Trophoblast cell (in vitro differentiated cells and primary cell): ENCODE measurements around the gene DMXL2.
A peak's percentile ranks its signal among the peaks of the same experiment; 100 is the strongest.

Experiments
- DNase-seq, 2 donors: peaks; one replicate each; pipeline ENCODE4 v3.0.0-alpha.2; 2016
- H2AFZ ChIP-seq: 2 replicates; pipeline ENCODE4 v1.6.1; 2013; ENCODE audit warnings: low read length, moderate library complexity, mild to moderate bottlenecking; ENCODE audit not compliant: insufficient read depth, poor library complexity
- H2AK5ac ChIP-seq: 2 replicates; pipeline ENCODE4 v1.6.1; 2013; ENCODE audit warnings: mild to moderate bottlenecking, low read length
- H2BK120ac ChIP-seq: 2 replicates; pipeline ENCODE4 v1.6.1; 2013; ENCODE audit warnings: low read length, mild to moderate bottlenecking, moderate library complexity; ENCODE audit not compliant: insufficient read depth, poor library complexity
- H2BK12ac ChIP-seq: 2 replicates; pipeline ENCODE4 v1.6.1; 2013; ENCODE audit warnings: mild to moderate bottlenecking, low read length, moderate library complexity
- H2BK5ac ChIP-seq: 2 replicates; pipeline ENCODE4 v1.6.1; 2013; ENCODE audit warnings: low read length, low read depth, moderate library complexity, mild to moderate bottlenecking; ENCODE audit not compliant: poor library complexity
- H3K14ac ChIP-seq: 2 replicates; pipeline ENCODE4 v1.6.1; 2013; ENCODE audit warnings: mild to moderate bottlenecking, low read length
- H3K18ac ChIP-seq: 2 replicates; pipeline ENCODE4 v1.6.1; 2013; ENCODE audit warnings: mild to moderate bottlenecking, low read length
- H3K23ac ChIP-seq: 2 replicates; pipeline ENCODE4 v1.6.1; 2013; ENCODE audit warnings: low read length
- H3K27ac ChIP-seq: 2 replicates; pipeline ENCODE4 v1.5.1; 2013; ENCODE audit warnings: low read depth, mild to moderate bottlenecking, inconsistent platforms, low read length, moderate library complexity
- H3K27me3 ChIP-seq: 2 replicates; pipeline ENCODE4 v1.6.1; 2013; ENCODE audit warnings: inconsistent platforms, mild to moderate bottlenecking, low read length, moderate library complexity; ENCODE audit not compliant: insufficient read depth
- H3K36me3 ChIP-seq, 2 experiments: 1 replicate in 1 of 2; 2 replicates in 1 of 2; pipeline ENCODE4 v1.6.1; 2013; ENCODE audit warnings: low read length in 2 of 2, mild to moderate bottlenecking in 2 of 2, moderate library complexity in 1 of 2; ENCODE audit not compliant: insufficient read depth in 2 of 2, control insufficient read depth in 1 of 2
- H3K4ac ChIP-seq: 2 replicates; pipeline ENCODE4 v1.6.1; 2013; ENCODE audit warnings: low read depth, mild to moderate bottlenecking, low read length, moderate library complexity
- H3K4me1 ChIP-seq, 2 experiments: 1 replicate in 1 of 2; 2 replicates in 1 of 2; pipeline ENCODE4 v1.6.1; 2013; ENCODE audit warnings: low read length in 2 of 2, mild to moderate bottlenecking in 2 of 2, moderate library complexity in 1 of 2; ENCODE audit not compliant: insufficient read depth in 2 of 2, control insufficient read depth in 1 of 2
- H3K4me2 ChIP-seq: 2 replicates; pipeline ENCODE4 v1.6.1; 2013; ENCODE audit warnings: inconsistent platforms, mild to moderate bottlenecking, low read length, moderate library complexity
- H3K4me3 ChIP-seq: 2 replicates; pipeline ENCODE4 v1.5.1; 2013; ENCODE audit warnings: mild to moderate bottlenecking, low read depth, low read length, inconsistent platforms
- H3K79me1 ChIP-seq: one replicate; pipeline ENCODE4 v1.6.1; 2013; ENCODE audit warnings: low read length
- H3K79me2 ChIP-seq: 2 replicates; pipeline ENCODE4 v1.6.1; 2013; ENCODE audit warnings: low read length, mild to moderate bottlenecking; ENCODE audit not compliant: control insufficient read depth, insufficient read depth, poor library complexity
- H3K9ac ChIP-seq: 2 replicates; pipeline ENCODE4 v1.6.1; 2013; ENCODE audit warnings: mild to moderate bottlenecking, low read length
- H3K9me3 ChIP-seq: 2 replicates; pipeline ENCODE4 v1.6.1; 2013; ENCODE audit warnings: low read depth, mild to moderate bottlenecking, control low read depth, inconsistent platforms, low read length; ENCODE audit not compliant: insufficient read depth
- H4K12ac ChIP-seq: 2 replicates; pipeline ENCODE4 v1.6.1; 2013; ENCODE audit warnings: low read depth, mild to moderate bottlenecking, low read length, moderate library complexity
- H4K8ac ChIP-seq: 2 replicates; pipeline ENCODE4 v1.6.1; 2013; ENCODE audit warnings: low read depth, mild to moderate bottlenecking, low read length, moderate library complexity
- H4K91ac ChIP-seq: one replicate; pipeline ENCODE4 v1.6.1; 2013; ENCODE audit warnings: low read depth, mild to moderate bottlenecking, low read length, moderate library complexity
- WGBS: extraction: QIAGEN DNeasy Blood & Tissue Kit; methylation state at CpG from one replicate; pipeline ENCODE4 v1.1.7; 2013; ENCODE audit warnings: missing lambda C conversion rate; ENCODE audit not compliant: insufficient read length, insufficient coverage; ENCODE audit errors: extremely low coverage; 5-methylcytosine and 5-hydroxymethylcytosine counted together

Gene DMXL2

DNA sequence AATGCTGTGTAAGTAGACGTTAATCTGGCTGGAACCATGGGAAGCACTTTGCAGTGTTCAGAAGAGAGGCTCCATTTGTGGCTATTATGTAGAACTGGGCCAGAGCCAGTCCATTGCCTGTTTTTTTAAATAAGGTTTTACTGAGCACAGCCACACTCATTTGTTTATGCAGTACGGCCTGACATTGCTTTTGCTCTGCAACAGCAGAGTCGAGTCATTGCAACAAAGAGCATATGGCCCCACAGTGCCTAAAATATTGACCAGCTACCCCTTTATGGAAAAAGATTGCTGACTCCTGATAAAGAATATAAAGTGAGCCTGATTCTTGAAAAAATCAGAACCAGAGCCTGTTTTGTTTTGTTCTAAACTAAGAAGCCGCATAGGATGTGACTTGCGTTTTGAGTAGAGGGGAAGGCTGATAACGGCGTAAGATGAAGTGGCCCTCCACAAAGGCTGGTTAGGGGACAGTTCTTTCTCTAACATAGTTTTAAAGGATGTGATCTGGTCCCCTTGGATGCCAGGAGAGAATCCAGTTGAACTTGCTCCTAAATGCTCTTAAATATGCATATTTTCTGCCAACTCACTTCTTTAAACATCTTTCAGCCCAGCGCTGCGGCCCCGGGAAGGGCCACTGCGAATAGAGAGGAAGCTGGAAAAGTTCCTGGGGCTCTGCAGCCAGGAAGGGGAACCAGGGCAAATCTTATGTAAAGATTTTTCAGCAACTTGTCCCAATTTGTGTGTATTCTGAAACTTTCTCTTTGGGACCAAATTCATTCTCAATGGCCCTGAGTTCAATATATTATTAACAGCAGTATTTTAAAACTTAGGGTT, 216.7 kb downstream of the DMXL2 start:
- no peaks in the 10 kb centered on the region for H3K27me3 ChIP-seq
- no peak overlapping the region for H2AK5ac ChIP-seq
- no peak for DNase-seq
- H2BK5ac ChIP-seq = no peak overlapping the region
- no peak overlapping the region for H3K14ac ChIP-seq
- H4K91ac ChIP-seq = no peak overlapping the region
- H4K12ac ChIP-seq = no peak overlapping the region
- H3K27ac ChIP-seq = no peak overlapping the region
- no peaks in the 10 kb centered on the region for H3K4me1 ChIP-seq
- H3K79me1 ChIP-seq = no peaks in the 10 kb centered on the region
- no peak overlapping the region for H3K9ac ChIP-seq
- no peaks in the 10 kb centered on the region for H3K9me3 ChIP-seq
- H3K79me2 ChIP-seq = no peaks in the 10 kb centered on the region
- H4K8ac ChIP-seq = no peak overlapping the region
- no peak overlapping the region for H3K18ac ChIP-seq
- H2AFZ ChIP-seq = no peak overlapping the region
- H3K4me2 ChIP-seq = no peak overlapping the region
- WGBS = no CpG with 5 or more reads among the region's 11 CpGs
- H3K36me3 ChIP-seq = no peaks in the 10 kb centered on the region
- H2BK12ac ChIP-seq = no peak overlapping the region
- no peak overlapping the region for H3K4me3 ChIP-seq
- H3K23ac ChIP-seq = no peak overlapping the region
- no peak overlapping the region for H3K4ac ChIP-seq
- H2BK120ac ChIP-seq = no peak overlapping the region

GRCh38 chr15:51403946-51404695, 218.4 kb downstream of the DMXL2 start:
- Histone ChIP-seq H4K91ac (no peak overlapping the region), H3K27me3 (no peaks in the 10 kb centered on the region), H2AK5ac (no peak overlapping the region), H3K14ac (no peak overlapping the region), H3K18ac (no peak overlapping the region), H4K8ac (no peak overlapping the region), H2AFZ (no peak overlapping the region), H3K4me3 (no peak overlapping the region), H4K12ac (no peak overlapping the region), H3K79me2 (no peaks in the 10 kb centered on the region), H2BK120ac (no peak overlapping the region), H2BK12ac (no peak overlapping the region), H2BK5ac (no peak overlapping the region), H3K4me2 (no peak overlapping the region), H3K27ac (no peak overlapping the region), H3K4me1 (no peaks in the 10 kb centered on the region), H3K9me3 (no peaks in the 10 kb centered on the region), H3K36me3 (peaks cover 0 to 2% of the 10 kb centered on the region in 2 experiments), H3K4ac (no peak overlapping the region), H3K9ac (no peak overlapping the region), H3K79me1 (no peaks in the 10 kb centered on the region), H3K23ac (no peak overlapping the region)
- no peak for DNase-seq
- no CpG with 5 or more reads among the region's 9 CpGs for WGBS

- Histone ChIP-seq H2BK12ac (no peak overlapping the region), H3K18ac (no peak overlapping the region), H2BK5ac (no peak overlapping the region), H4K8ac (no peak overlapping the region), H3K4me2 (no peak overlapping the region), H3K79me2 (no peaks in the 10 kb centered on the region), H3K79me1 (no peaks in the 10 kb centered on the region), H2AFZ (no peak overlapping the region), H4K12ac (no peak overlapping the region), H3K14ac (no peak overlapping the region), H3K23ac (no peak overlapping the region), H4K91ac (no peak overlapping the region), H2BK120ac (no peak overlapping the region), H3K4ac (no peak overlapping the region), H3K27ac (no peak overlapping the region), H3K27me3 (no peaks in the 10 kb centered on the region), H3K36me3 (peaks cover 0 to 2% of the 10 kb centered on the region in 2 experiments), H3K9me3 (no peaks in the 10 kb centered on the region), H2AK5ac (no peak overlapping the region), H3K9ac (no peak overlapping the region), H3K4me1 (no peaks in the 10 kb centered on the region), H3K4me3 (no peak overlapping the region)
- DNase-seq = peak; percentile 24 to 70
- no CpG with 5 or more reads among the region's 8 CpGs for WGBS
Measured at GRCh38 chr15:51403072-51403878, 219.3 kb downstream of the DMXL2 start.

DNA sequence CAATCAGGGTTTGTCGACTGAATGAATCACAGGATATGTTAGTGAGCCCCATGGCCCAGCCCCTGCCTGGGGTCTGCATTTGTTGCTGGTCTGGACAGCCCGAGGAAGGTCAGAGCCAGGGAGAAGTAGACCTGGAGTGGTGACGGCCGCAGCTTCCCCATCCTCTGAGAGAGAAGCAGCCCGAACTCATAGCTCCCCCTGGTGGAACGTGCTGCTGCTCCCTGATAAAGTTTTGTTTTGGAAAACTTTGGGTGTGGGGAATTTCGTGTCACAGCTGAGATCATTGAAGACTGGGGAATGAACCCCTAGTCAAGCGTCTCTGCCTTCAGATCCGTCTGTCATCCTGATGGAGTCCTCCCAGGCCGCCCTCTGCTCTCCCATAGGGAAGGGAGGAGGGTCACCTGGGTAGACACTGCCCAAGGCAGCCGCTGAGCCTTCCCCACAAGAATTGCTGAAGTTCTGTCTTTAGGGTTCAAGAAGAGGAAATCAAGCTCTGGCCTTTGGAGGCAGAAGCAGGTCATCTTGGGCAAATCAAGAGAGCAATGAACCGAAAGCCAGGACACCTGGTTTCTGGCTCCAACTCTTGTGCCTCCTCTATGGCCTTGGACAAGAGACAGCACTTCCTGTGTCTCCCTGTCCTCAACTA, 220.6 kb downstream of the DMXL2 start:
- Histone ChIP-seq H2AFZ (no peak overlapping the region), H3K79me1 (no peaks in the 10 kb centered on the region), H3K23ac (no peak overlapping the region), H3K4me3 (no peak overlapping the region), H4K8ac (no peak overlapping the region), H3K9me3 (no peaks in the 10 kb centered on the region), H4K12ac (no peak overlapping the region), H2BK5ac (no peak overlapping the region), H3K4me2 (no peak overlapping the region), H2BK12ac (no peak overlapping the region), H3K9ac (no peak overlapping the region), H2BK120ac (no peak overlapping the region), H3K79me2 (no peaks in the 10 kb centered on the region), H2AK5ac (no peak overlapping the region), H3K36me3 (peaks cover 0 to 2% of the 10 kb centered on the region in 2 experiments), H3K4ac (no peak overlapping the region), H4K91ac (no peak overlapping the region), H3K27ac (no peak overlapping the region), H3K27me3 (no peaks in the 10 kb centered on the region), H3K18ac (no peak overlapping the region), H3K14ac (no peak overlapping the region), H3K4me1 (no peaks in the 10 kb centered on the region)
- peak; percentile 16 to 64 for DNase-seq
- no CpG with 5 or more reads among the region's 12 CpGs for WGBS
